ENCODE measurements around the gene USH1G. TPM values are rescaled to one million over a fixed set of nuclear protein-coding genes. Genes with fewer than 3 reads are reported as not detected.
"Not testable (repeated sequence)": the region's sequence is repeated elsewhere in the genome, so short reads cannot be mapped to it uniquely, and the experiment has no call there.

USH1G gene
- total RNA-seq = not detected in 2 replicates

- no peak for DNase-seq (ENCODE audit: low read depth)
Measured at GRCh38 chr17:74922694-74923537, at the start of gene USH1G. TSS of gene USH1G (minus strand) at chr17:74923255. CDS start at chr17:74923073, 182 bp downstream.

GRCh38 chr17:74972107-74972972, 49.3 kb upstream of the USH1G start, which contains the start of gene HID1:
TSS of gene HID1 (minus strand) at chr17:74972759. CDS start at chr17:74972656, 103 bp downstream.
- no peak for DNase-seq (ENCODE audit: low read depth)

- no peak for DNase-seq (ENCODE audit: low read depth)
Measured at GRCh38 chr17:74971842-74972106, 48.7 kb upstream of the USH1G start.

GRCh38 chr17:74971069-74971841, 48.2 kb upstream of the USH1G start:
- no peak for DNase-seq (ENCODE audit: low read depth)

GRCh38 chr17:74970395-74970794, 47.3 kb upstream of the USH1G start:
- DNase-seq (ENCODE audit: low read depth) = no peak

GRCh38 chr17:74969501-74969900, 46.4 kb upstream of the USH1G start:
- DNase-seq (ENCODE audit: low read depth) = not testable (repeated sequence)

GRCh38 chr17:74968361-74968780, 45.3 kb upstream of the USH1G start:
- no peak for DNase-seq (ENCODE audit: low read depth)

- DNase-seq (ENCODE audit: low read depth) = no peak
Measured at GRCh38 chr17:74964988-74965622, 42.0 kb upstream of the USH1G start.

- DNase-seq (ENCODE audit: low read depth) = no peak
Measured at GRCh38 chr17:74964246-74964761, 41.2 kb upstream of the USH1G start.

- no peak for DNase-seq (ENCODE audit: low read depth)
Measured at GRCh38 chr17:74963656-74964055, 40.6 kb upstream of the USH1G start.

- no peak for DNase-seq (ENCODE audit: low read depth)
Measured at GRCh38 chr17:74962622-74963394, 39.8 kb upstream of the USH1G start.

GRCh38 chr17:74961657-74962350, 38.7 kb upstream of the USH1G start:
- peak; percentile 72 for DNase-seq (ENCODE audit: low read depth)

GRCh38 chr17:74960570-74961342, 37.7 kb upstream of the USH1G start:
- DNase-seq (ENCODE audit: low read depth) = peak; percentile 36

GRCh38 chr17:74959826-74960515, 36.9 kb upstream of the USH1G start:
- DNase-seq (ENCODE audit: low read depth) = peak; percentile 8

GRCh38 chr17:74957935-74958740, 35.1 kb upstream of the USH1G start:
- DNase-seq (ENCODE audit: low read depth) = peak; percentile 8

- DNase-seq (ENCODE audit: low read depth) = no peak
Measured at GRCh38 chr17:74956093-74956492, 33.0 kb upstream of the USH1G start.

GRCh38 chr17:74954665-74955421, 31.8 kb upstream of the USH1G start:
- no peak for DNase-seq (ENCODE audit: low read depth)
